HT1080 (cell line): ENCODE measurements around the gene AFF1. TPM values are rescaled to one million over a fixed set of nuclear protein-coding genes. Genes with fewer than 3 reads are reported as not detected.
A peak's percentile ranks its signal among the peaks of the same experiment; 100 is the strongest.

Experiments used
- DNase-seq: peaks from one replicate; pipeline ENCODE4 v3.0.0-alpha.2; 2015; ENCODE audit warnings: low read depth
- polyA plus RNA-seq, 2 experiments: library from polyadenylated mRNA; depleted of rRNA; stranded (reverse); fragments of >200 nt; gene quantifications; 2 replicates each; pipeline ENCODE4 v1.2.3, GENCODE V29; 2015
- total RNA-seq: library from RNA; depleted of rRNA; stranded (reverse); fragments of >200 nt; shearing (Covaris generic); gene quantifications from 2 replicates; pipeline ENCODE4 v1.2.3, GENCODE V29; 2014; rRNA removed

Gene AFF1
- total RNA-seq = 8.4 and 13.5 TPM in 2 replicates
- polyA plus RNA-seq (2015; cell fraction: cytosol; rRNA removed) = 9.5 and 13.2 TPM in 2 replicates
- polyA plus RNA-seq (2015; cell fraction: nucleus; rRNA removed) = 22.5 and 24.7 TPM in 2 replicates

- peak; percentile 91 for DNase-seq
These were observed at the start of gene AFF1 for GRCh38 chr4:86934771-86935565. AFF1 (plus strand) TSS chr4:86935011; CDS start chr4:86948534, 13,523 bp downstream.

- no peak for DNase-seq
These were observed 44.0 kb upstream of the AFF1 start for GRCh38 chr4:86890790-86891189.

GRCh38 chr4:86891762-86892635 lies 42.8 kb upstream of the AFF1 start, which contains the start of gene C4orf36:
C4orf36 (minus strand) TSS chr4:86892422; CDS start chr4:86891520, 902 bp downstream.
- DNase-seq = peak; percentile 42

- DNase-seq = no peak
These were observed 42.2 kb upstream of the AFF1 start for GRCh38 chr4:86892636-86892960.

- DNase-seq = no peak
These were observed 41.7 kb upstream of the AFF1 start for GRCh38 chr4:86893136-86893535.

GRCh38 chr4:86894455-86894854 lies 40.4 kb upstream of the AFF1 start:
- DNase-seq = peak; percentile 72

GRCh38 chr4:86895692-86896488 lies 38.9 kb upstream of the AFF1 start:
- DNase-seq = peak; percentile 69

GRCh38 chr4:86896596-86896995 lies 38.2 kb upstream of the AFF1 start:
- no peak for DNase-seq

GRCh38 chr4:86898562-86898961 lies 36.2 kb upstream of the AFF1 start:
- peak; percentile 36 for DNase-seq

- no peak for DNase-seq
These were observed 32.9 kb upstream of the AFF1 start for GRCh38 chr4:86901864-86902263.

- no peak for DNase-seq
These were observed 26.6 kb upstream of the AFF1 start for GRCh38 chr4:86908251-86908657.

GRCh38 chr4:86909546-86910295 lies 25.1 kb upstream of the AFF1 start:
- DNase-seq = no peak

GRCh38 chr4:86910369-86910768 lies 24.4 kb upstream of the AFF1 start:
- no peak for DNase-seq

- no peak for DNase-seq
These were observed 23.8 kb upstream of the AFF1 start for GRCh38 chr4:86910820-86911684.

- no peak for DNase-seq
These were observed 18.4 kb upstream of the AFF1 start for GRCh38 chr4:86916392-86916791.

- no peak for DNase-seq
These were observed 17.4 kb upstream of the AFF1 start for GRCh38 chr4:86917212-86918039.

- no peak for DNase-seq
These were observed 16.2 kb upstream of the AFF1 start for GRCh38 chr4:86918539-86919072.

GRCh38 chr4:86919561-86920223 lies 15.1 kb upstream of the AFF1 start:
- DNase-seq = no peak
